Measurements from ENCODE around the gene CD99.
"Not testable (repeated sequence)": the region's sequence is repeated elsewhere in the genome, so short reads cannot be mapped to it uniquely, and the experiment has no call there.

CD99 gene

GRCh38 chrX:2690856-2691542, at the start of gene CD99:
Gene CD99, plus strand, starts transcription at chrX:2691295. Its CDS starts 66 bp downstream, at chrX:2691361.
- DNase-seq (ENCODE audit: low spot score), result peak; percentile 81

- no peak for DNase-seq (ENCODE audit: low spot score)
Measured at GRCh38 chrX:2642146-2642545, 48.9 kb upstream of the CD99 start.

GRCh38 chrX:2642791-2643190, 48.3 kb upstream of the CD99 start:
- no peak for DNase-seq (ENCODE audit: low spot score)

GRCh38 chrX:2643880-2644279, 47.2 kb upstream of the CD99 start:
- no peak for DNase-seq (ENCODE audit: low spot score)

- no peak for DNase-seq (ENCODE audit: low spot score)
Measured at GRCh38 chrX:2645563-2645962, 45.5 kb upstream of the CD99 start.

GRCh38 chrX:2647627-2648026, 43.5 kb upstream of the CD99 start:
- DNase-seq (ENCODE audit: low spot score), result no peak

GRCh38 chrX:2650037-2650436, 41.1 kb upstream of the CD99 start:
- DNase-seq (ENCODE audit: low spot score), result no peak

- no peak for DNase-seq (ENCODE audit: low spot score)
Measured at GRCh38 chrX:2650865-2651264, 40.2 kb upstream of the CD99 start.

- DNase-seq (ENCODE audit: low spot score), result no peak
Measured at GRCh38 chrX:2652106-2652505, 39.0 kb upstream of the CD99 start.

GRCh38 chrX:2654436-2655340, 36.4 kb upstream of the CD99 start:
- DNase-seq (ENCODE audit: low spot score), result peak; percentile 28

- no peak for DNase-seq (ENCODE audit: low spot score)
Measured at GRCh38 chrX:2656257-2656836, 34.7 kb upstream of the CD99 start.

- DNase-seq (ENCODE audit: low spot score), result no peak
Measured at GRCh38 chrX:2657532-2658113, 33.5 kb upstream of the CD99 start.

GRCh38 chrX:2658585-2659292, 32.4 kb upstream of the CD99 start:
- DNase-seq (ENCODE audit: low spot score), result no peak

GRCh38 chrX:2662586-2662985, 28.5 kb upstream of the CD99 start:
- DNase-seq (ENCODE audit: low spot score), result no peak

GRCh38 chrX:2664502-2664901, 26.6 kb upstream of the CD99 start:
- DNase-seq (ENCODE audit: low spot score), result no peak

- DNase-seq (ENCODE audit: low spot score), result no peak
Measured at GRCh38 chrX:2665387-2666304, 25.4 kb upstream of the CD99 start.

GRCh38 chrX:2666491-2666890, 24.6 kb upstream of the CD99 start:
- DNase-seq (ENCODE audit: low spot score), result no peak

GRCh38 chrX:2670978-2671377, 20.1 kb upstream of the CD99 start:
- DNase-seq (ENCODE audit: low spot score), result no peak

GRCh38 chrX:2672084-2672483, 19.0 kb upstream of the CD99 start:
- no peak for DNase-seq (ENCODE audit: low spot score)

GRCh38 chrX:2673611-2674010, 17.5 kb upstream of the CD99 start:
- DNase-seq (ENCODE audit: low spot score), result no peak

- not testable (repeated sequence) for DNase-seq (ENCODE audit: low spot score)
Measured at GRCh38 chrX:2675657-2676200, 15.4 kb upstream of the CD99 start.
